Prostate gland (tissue), 2 donors: ENCODE results near the gene ALDH16A1.

ENCODE experiments used
- CTCF ChIP-seq, 4 experiments: fragments of 200-600 bp in 2 of 4; fragments of 450-650 bp in 2 of 4; sonication (generic) in 2 of 4; IDR thresholded peaks; 1 replicate in 3 of 4; 2 replicates in 1 of 4; pipeline ENCODE4 v1.5.1; 2016 to 2019; ENCODE audit warnings: antibody characterized with exemption in 4 of 4, mild to moderate bottlenecking in 2 of 4, moderate library complexity in 2 of 4
- POLR2A ChIP-seq: fragments of 450-650 bp; IDR thresholded peaks from one replicate; pipeline ENCODE4 v1.6.1; 2016; ENCODE audit warnings: antibody characterized with exemption, mild to moderate bottlenecking

- TF ChIP-seq POLR2A (no peak), CTCF (IDR thresholded peaks at IDR 0.05) (no peak)
Observed at GRCh38 chr19:49488046-49488862, 35.2 kb downstream of the ALDH16A1 start.
